HG03520 (cell line): ENCODE measurements around the gene ZBTB3.
"Not testable (repeated sequence)": the region's sequence is repeated elsewhere in the genome, so short reads cannot be mapped to it uniquely, and the experiment has no call there.

Experiments
- ATAC-seq: cut with Tn5 transposase; IDR thresholded peaks from one replicate; pipeline ENCODE4 v1.9.1; 2021; ENCODE audit warnings: mild to moderate bottlenecking, moderate library complexity; ENCODE audit not compliant: unreplicated experiment

Gene ZBTB3

GRCh38 chr11:62753736-62754603 is at the start of gene ZBTB3:
TSS of gene ZBTB3 (minus strand) at chr11:62754160. CDS start at chr11:62753664, 496 bp downstream.
- peak; percentile 97 for ATAC-seq

GRCh38 chr11:62801071-62801470 is 47.1 kb upstream of the ZBTB3 start:
- no peak for ATAC-seq

- no peak for ATAC-seq
These were observed 45.5 kb upstream of the ZBTB3 start for GRCh38 chr11:62799486-62799885.

GRCh38 chr11:62796281-62796680 is 42.3 kb upstream of the ZBTB3 start:
- ATAC-seq = no peak

DNA sequence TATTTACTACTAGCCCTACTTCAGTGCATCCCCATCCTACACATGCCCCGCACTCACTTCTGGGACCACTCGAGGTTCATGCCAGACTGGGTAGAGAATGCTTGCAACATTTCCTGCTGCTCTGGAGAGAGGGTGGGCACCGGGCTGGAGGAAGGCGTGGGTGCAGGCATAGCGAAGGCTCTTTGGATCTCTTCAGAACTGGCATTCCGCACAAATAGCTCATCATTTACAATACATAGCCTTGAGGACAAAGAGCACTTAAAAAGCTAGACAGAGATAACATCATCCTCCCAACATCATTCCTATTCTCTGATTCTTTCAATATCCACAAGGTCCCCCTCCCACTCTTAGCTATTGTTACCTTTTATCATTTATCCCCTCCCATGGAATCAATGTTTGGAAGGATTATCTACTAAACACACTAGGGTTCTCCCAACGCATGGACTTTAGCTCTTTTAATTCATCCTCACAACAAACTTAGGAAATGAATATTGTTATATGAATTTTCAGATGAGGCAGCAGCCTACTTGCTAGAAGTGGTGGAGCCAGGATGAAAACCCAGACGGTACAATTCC is 40.3 kb upstream of the ZBTB3 start:
- no peak for ATAC-seq

DNA sequence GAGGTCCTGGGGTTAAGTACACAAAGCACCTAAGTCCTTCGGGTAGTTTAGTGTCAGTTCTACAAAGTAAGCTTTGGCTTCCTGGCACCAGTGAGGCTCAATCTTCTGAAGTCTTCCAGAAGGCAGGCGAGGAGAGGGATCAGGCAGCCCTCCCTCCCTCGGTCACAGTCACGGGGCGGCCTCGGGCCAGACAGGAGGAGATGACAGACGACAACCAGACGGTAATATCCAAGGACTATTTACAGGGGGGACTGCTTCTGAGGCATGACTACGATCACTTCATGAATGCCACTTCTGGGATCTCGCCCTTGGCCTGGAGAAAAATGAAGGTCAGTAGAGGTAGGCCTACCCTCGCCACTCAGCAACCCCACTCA is 38.2 kb upstream of the ZBTB3 start:
- peak; percentile 2 for ATAC-seq

- peak; percentile 43 for ATAC-seq
These were observed 37.7 kb upstream of the ZBTB3 start, which contains the start of gene TMEM223 for GRCh38 chr11:62791501-62792201. TSS of gene TMEM223 (minus strand) at chr11:62792006. CDS start at chr11:62791994, 12 bp downstream.

- no peak for ATAC-seq
These were observed 35.6 kb upstream of the ZBTB3 start for GRCh38 chr11:62789576-62789975.

DNA sequence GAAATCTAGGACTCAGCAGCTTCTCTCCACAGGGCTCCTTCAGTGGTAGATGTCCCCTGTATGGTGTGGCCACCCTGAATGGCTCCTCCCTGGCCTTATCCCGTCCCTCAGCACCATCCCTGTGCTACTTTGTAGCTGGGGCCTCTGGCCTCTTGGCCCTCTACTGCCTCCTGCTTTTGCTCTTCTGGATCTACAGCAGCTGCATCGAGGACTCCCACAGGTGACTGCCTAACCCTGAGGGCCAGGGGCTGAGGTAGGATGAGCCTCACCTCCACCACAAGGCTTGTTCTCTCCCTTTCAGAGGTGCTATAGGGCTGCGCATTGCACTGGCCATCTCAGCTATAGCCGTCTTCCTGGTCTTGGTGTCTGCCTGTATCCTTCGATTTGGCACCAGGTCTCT is 35.0 kb upstream of the ZBTB3 start:
- no peak for ATAC-seq

DNA sequence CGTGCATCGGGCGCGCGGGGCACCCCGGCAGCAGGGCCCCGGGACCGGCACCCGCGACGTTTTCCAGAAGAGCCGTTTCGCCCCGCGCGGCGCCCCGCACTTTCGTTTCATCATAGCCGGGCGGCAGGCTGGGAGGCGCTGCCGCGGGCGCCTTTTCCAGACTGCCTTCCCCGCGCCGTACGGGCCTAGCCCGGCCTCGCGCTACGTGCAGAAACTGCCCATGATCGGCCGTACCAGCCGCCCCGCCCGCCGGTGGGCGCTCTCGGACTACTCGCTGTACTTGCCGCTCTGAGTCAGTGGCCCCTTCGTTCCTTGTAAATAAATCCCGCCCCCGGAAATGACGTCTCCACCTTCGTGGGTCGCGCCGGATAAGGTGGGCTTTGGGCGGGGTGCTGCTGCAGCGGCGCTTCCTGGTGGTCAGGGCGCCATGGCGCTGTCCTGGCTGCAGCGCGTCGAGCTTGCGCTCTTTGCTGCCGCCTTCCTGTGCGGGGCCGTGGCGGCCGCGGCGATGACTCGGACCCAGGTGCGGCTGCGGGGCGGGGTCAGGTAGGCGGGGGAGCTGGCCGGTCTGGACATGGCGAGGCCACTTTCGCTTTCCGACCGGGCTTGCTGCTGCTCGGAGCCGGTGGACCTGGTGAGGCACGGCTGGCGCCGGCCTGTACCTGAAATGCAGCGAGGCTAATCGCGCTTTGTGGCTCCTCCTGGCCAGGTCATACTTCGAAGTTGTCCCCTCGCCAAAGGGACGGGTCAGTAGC is 33.2 kb upstream of the ZBTB3 start, which contains the start of gene TMEM179B:
Gene TMEM179B, plus strand, starts transcription at position 398 of the 755 bp plus-strand sequence. Its CDS starts 30 bp downstream, at position 428.
- peak; percentile 57 for ATAC-seq

GRCh38 chr11:62786318-62787004 is 32.5 kb upstream of the ZBTB3 start:
- peak; percentile 36 for ATAC-seq

GRCh38 chr11:62782753-62783152 is 28.8 kb upstream of the ZBTB3 start:
- ATAC-seq = no peak

GRCh38 chr11:62778441-62778840 is 24.5 kb upstream of the ZBTB3 start:
- ATAC-seq = no peak

- ATAC-seq = no peak
These were observed 23.4 kb upstream of the ZBTB3 start for GRCh38 chr11:62777389-62777788.

DNA sequence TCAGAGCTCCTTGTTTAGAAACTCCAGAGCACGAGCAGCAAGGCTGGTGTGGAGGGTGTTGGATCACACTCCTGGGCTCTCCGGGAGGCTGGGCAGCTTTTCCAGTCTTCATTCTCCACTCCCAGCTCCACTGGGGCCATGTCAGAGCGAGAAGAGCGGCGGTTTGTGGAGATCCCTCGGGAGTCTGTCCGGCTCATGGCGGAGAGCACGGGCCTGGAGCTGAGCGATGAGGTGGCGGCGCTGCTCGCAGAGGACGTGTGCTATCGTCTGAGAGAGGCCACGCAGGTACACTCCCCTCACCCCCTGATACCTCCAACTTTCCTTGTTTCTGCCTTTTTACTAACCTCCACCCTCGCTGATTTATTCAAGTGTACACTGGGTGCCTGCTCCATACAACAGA is 21.7 kb upstream of the ZBTB3 start:
- ATAC-seq = no peak

- no peak for ATAC-seq
These were observed 20.4 kb upstream of the ZBTB3 start for GRCh38 chr11:62774407-62774806.

DNA sequence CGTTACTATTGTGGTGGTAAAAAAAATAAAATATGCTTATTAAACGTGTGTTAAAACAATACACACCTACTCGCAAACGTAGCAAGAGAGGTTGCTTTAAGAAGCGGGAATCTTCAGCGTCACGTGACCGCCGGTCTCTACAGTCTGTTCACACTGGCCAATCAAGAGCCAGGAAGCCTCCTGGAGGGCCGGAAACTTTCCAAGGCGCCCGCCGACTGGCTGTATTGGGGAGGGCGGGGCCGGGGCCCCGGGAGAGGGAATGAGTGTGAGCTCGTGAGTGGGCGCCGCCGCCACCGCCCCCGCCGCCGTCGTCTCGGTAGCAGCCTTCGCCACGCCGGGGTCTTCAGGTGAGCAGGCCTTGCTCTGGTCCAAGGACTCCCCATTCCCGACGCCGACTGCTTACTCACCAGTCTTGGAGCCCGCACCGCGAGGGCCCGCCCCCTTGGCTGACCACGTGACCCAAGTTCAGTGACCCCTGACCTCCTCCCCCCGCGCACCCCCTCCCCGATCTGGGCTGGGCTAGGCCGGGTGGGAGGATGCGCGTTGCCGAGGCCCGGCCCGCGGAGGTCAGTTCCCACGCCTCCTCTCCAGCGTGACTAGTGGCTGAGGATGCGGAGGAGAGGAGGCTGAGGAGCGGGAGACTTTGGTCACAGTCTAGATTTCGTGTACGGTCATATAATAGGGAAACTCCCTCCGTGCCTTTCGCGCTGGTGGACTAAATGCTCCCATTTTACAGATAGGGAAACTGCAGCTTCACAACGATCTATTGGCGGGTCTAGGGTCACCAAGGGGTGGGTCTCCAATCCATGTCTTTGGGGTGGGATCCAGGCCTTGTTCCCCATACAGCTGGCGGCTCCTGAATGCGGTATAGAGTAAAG is 17.4 kb upstream of the ZBTB3 start, which contains the start of gene TAF6L:
Gene TAF6L, plus strand, starts transcription at position 253 of the 878 bp plus-strand sequence. CDS start 4,388 bp downstream, outside the sequence.
- peak; percentile 70 for ATAC-seq

GRCh38 chr11:62770778-62771143 is 16.8 kb upstream of the ZBTB3 start:
- ATAC-seq = no peak

- ATAC-seq = not testable (repeated sequence)
These were observed 6.9 kb upstream of the ZBTB3 start for GRCh38 chr11:62760867-62761227.
